Breast epithelium (tissue), 3 donors: ENCODE results near the gene CBX2.

ENCODE experiments used
- POLR2AphosphoS5 ChIP-seq, 3 donors: sonication (generic); formaldehyde crosslinking; IDR thresholded peaks; one replicate each; pipeline ENCODE4 v1.6.1; 2017; ENCODE audit warnings: antibody characterized with exemption in 3 of 3
- TF ChIP-seq, protein P1 (sequence below), 3 donors: fragments of 450-650 bp; IDR thresholded peaks; one replicate each; pipeline ENCODE4 v1.5.1; 2016 to 2017; ENCODE audit warnings: antibody characterized with exemption in 3 of 3, mild to moderate bottlenecking in 3 of 3, moderate library complexity in 3 of 3

DNA sequence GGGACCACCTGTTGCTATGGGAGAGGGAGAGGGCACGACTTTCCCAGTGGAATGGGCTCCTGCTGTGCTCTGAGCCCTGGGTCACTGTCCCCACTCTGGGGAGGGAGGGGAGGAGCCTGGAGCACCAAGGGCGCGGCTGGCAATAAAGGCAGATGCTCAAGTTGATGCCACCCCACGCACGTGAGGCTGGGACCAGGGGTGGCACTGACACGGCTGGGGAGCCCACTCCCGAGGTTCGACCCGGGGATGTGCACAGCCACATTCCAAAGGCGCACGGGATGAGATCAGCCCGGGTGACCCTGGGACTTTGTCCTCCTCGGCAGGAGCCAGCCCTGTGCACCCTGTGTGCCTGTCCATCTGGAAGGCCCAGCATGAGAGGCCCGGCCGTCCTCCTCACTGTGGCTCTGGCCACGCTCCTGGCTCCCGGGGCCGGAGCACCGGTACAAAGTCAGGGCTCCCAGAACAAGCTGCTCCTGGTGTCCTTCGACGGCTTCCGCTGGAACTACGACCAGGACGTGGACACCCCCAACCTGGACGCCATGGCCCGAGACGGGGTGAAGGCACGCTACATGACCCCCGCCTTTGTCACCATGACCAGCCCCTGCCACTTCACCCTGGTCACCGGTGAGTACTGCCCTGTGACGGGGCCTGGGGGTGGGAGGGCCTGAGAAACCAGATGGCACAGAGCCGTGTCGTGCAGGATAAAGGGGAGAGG lies 47.0 kb upstream of the CBX2 start, which contains the start of gene ENPP7:
- no peak for TF ChIP-seq POLR2AphosphoS5 (IDR thresholded peaks at IDR 0.05)
- TF ChIP-seq, protein P1, sequence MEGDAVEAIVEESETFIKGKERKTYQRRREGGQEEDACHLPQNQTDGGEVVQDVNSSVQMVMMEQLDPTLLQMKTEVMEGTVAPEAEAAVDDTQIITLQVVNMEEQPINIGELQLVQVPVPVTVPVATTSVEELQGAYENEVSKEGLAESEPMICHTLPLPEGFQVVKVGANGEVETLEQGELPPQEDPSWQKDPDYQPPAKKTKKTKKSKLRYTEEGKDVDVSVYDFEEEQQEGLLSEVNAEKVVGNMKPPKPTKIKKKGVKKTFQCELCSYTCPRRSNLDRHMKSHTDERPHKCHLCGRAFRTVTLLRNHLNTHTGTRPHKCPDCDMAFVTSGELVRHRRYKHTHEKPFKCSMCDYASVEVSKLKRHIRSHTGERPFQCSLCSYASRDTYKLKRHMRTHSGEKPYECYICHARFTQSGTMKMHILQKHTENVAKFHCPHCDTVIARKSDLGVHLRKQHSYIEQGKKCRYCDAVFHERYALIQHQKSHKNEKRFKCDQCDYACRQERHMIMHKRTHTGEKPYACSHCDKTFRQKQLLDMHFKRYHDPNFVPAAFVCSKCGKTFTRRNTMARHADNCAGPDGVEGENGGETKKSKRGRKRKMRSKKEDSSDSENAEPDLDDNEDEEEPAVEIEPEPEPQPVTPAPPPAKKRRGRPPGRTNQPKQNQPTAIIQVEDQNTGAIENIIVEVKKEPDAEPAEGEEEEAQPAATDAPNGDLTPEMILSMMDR (IDR thresholded peaks at IDR 0.05), result no peak
